ENCODE results near the gene PSAT1. TPM values are rescaled to one million over a fixed set of nuclear protein-coding genes. Genes with fewer than 3 reads are reported as not detected.

PSAT1 gene
- total and polyA plus RNA-seq, 2 of the 8 experiments (the other 6 are each of a cell fraction or from before 2014, with no cell fraction given), result 204 to 341 TPM

DNA sequence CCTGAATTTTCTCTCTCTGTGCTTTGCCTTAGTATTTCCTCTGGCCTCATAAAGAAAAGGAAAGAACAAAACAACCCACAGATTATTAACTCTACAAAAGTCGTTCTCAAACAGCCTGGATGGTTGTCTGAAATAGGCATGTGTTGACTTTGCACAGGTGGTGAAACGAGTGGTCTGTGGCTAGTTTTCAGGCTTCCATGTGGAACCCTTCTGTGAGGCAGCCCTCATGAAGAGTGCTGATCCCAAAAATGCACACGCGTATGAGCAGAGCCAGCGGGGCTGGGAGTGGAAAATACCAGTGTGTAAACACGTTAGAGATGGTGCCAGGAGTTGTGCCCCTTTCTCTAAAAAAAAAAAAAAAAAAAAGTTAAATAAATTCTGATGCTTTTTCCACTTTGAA, 4.9 kb upstream of the PSAT1 start (continued):
- no peak for TF ChIP-seq E2F6 (IDR thresholded peaks at IDR 0.05)

All from H1 (cell line).